Measurements from ENCODE around the gene NDUFS3. TPM values are rescaled to one million over a fixed set of nuclear protein-coding genes. Genes with fewer than 3 reads are reported as not detected.

Gene NDUFS3
- total and polyA plus RNA-seq, 2 donors from 2014 or later = 85.8 to 368 TPM

- no peak for FAIRE-seq
- H3K9ac ChIP-seq (ENCODE audit: low read length in 3 of 3) = no peak overlapping the region
- H3K9me3 ChIP-seq (ENCODE audit: control insufficient read depth in 2 of 3, insufficient read depth in 1 of 3, low read length in 3 of 3) = no peaks in the 10 kb centered on the region
- no peaks in the 10 kb centered on the region for H3K27me3 ChIP-seq (ENCODE audit: control insufficient read depth, insufficient read depth, low read length)
- H3K36me3 ChIP-seq (ENCODE audit: control insufficient read depth in 2 of 3, insufficient read depth in 3 of 3, low read length in 3 of 3) = peaks cover 0 to 3% (median 0%) of the 10 kb centered on the region in 3 donors
- intact Hi-C loops (cut with DNase I) = no loop called here
- peaks cover 0 to 12% (median 3%) of the 10 kb centered on the region in 3 donors for H3K4me1 ChIP-seq (ENCODE audit: control insufficient read depth in 2 of 3, insufficient read depth in 2 of 3, low read depth in 1 of 3, low read length in 3 of 3)
- no peak overlapping the region for H3K27ac ChIP-seq (ENCODE audit: low read depth in 2 of 2, low read length in 2 of 2)
- no peak for TF ChIP-seq CTCF (IDR thresholded peaks at IDR 0.05; ENCODE audit: borderline replicate concordance, extremely low read depth, insufficient read depth)
- DNase-seq = no peak
- no peak overlapping the region for H3K4me3 ChIP-seq (ENCODE audit: low read length in 3 of 3)
These were observed 47.2 kb upstream of the NDUFS3 start for GRCh38 chr11:47531666-47532065.

GRCh38 chr11:47532597-47533213 is 46.2 kb upstream of the NDUFS3 start:
- FAIRE-seq = no peak
- peaks cover 0 to 8% (median 4%) of the 10 kb centered on the region in 3 donors for H3K4me1 ChIP-seq (ENCODE audit: control insufficient read depth in 2 of 3, insufficient read depth in 2 of 3, low read depth in 1 of 3, low read length in 3 of 3)
- peak in 2 of 5 donors; percentile 57 to 60 for DNase-seq
- H3K27ac ChIP-seq (ENCODE audit: low read depth in 2 of 2, low read length in 2 of 2) = no peak overlapping the region
- TF ChIP-seq CTCF (IDR thresholded peaks at IDR 0.05; ENCODE audit: borderline replicate concordance, extremely low read depth, insufficient read depth) = no peak
- H3K36me3 ChIP-seq (ENCODE audit: control insufficient read depth in 2 of 3, insufficient read depth in 3 of 3, low read length in 3 of 3) = peaks cover 0 to 3% (median 0%) of the 10 kb centered on the region in 3 donors
- H3K9ac ChIP-seq (ENCODE audit: low read length in 3 of 3) = no peak overlapping the region
- no peaks in the 10 kb centered on the region for H3K9me3 ChIP-seq (ENCODE audit: control insufficient read depth in 2 of 3, insufficient read depth in 1 of 3, low read length in 3 of 3)
- H3K27me3 ChIP-seq (ENCODE audit: control insufficient read depth, insufficient read depth, low read length) = no peaks in the 10 kb centered on the region
- intact Hi-C loops (cut with DNase I) = no loop called here
- H3K4me3 ChIP-seq (ENCODE audit: low read length in 3 of 3) = no peak overlapping the region

- Histone ChIP-seq H3K36me3 (ENCODE audit: control insufficient read depth in 2 of 3, insufficient read depth in 3 of 3, low read length in 3 of 3) (peaks cover 0 to 3% (median 0%) of the 10 kb centered on the region in 3 donors), H3K4me1 (ENCODE audit: control insufficient read depth in 2 of 3, insufficient read depth in 2 of 3, low read depth in 1 of 3, low read length in 3 of 3) (peaks cover 0 to 8% (median 4%) of the 10 kb centered on the region in 3 donors), H3K4me3 (ENCODE audit: low read length in 3 of 3) (no peak overlapping the region), H3K9ac (ENCODE audit: low read length in 3 of 3) (no peak overlapping the region), H3K27ac (ENCODE audit: low read depth in 2 of 2, low read length in 2 of 2) (no peak overlapping the region), H3K9me3 (ENCODE audit: control insufficient read depth in 2 of 3, insufficient read depth in 1 of 3, low read length in 3 of 3) (no peaks in the 10 kb centered on the region), H3K27me3 (ENCODE audit: control insufficient read depth, insufficient read depth, low read length) (no peaks in the 10 kb centered on the region)
- FAIRE-seq = no peak
- intact Hi-C loops (cut with DNase I) = no loop called here
- no peak for DNase-seq
- no peak for TF ChIP-seq CTCF (IDR thresholded peaks at IDR 0.05; ENCODE audit: borderline replicate concordance, extremely low read depth, insufficient read depth)
These were observed 45.2 kb upstream of the NDUFS3 start for GRCh38 chr11:47533690-47534151.

Data from kidney (tissue), 14 donors.